ENCODE results near the gene TOMM5.

Gene TOMM5

DNA sequence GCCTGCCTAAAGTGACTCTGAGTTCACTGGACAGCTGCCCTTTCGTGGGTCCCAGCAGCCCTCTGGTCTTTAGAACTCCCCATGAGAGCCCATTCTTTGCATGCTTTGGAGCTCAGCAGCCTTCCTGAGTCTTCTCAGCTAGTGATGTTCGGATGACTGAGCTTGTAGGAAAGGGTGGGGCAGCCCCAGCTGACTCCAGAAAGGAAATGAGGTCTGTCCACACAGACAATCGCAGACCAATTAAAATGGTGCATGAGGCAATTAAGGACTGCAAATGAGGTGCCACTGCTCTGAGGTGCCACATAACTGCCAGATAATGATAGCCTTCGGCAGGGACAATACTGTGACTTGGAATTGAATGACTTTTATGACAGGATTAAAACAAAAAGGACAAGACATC is 25.4 kb upstream of the TOMM5 start:
- Histone ChIP-seq H2AFZ (no peak overlapping the region), H3K36me3 (ENCODE audit: control insufficient read depth, insufficient read depth, low read length) (no peaks in the 10 kb centered on the region), H3K9me3 (ENCODE audit: control insufficient read depth, low read length) (no peaks in the 10 kb centered on the region), H3K4me1 (no peaks in the 10 kb centered on the region), H3K9ac (no peak overlapping the region), H3K4me3 (ENCODE audit: low read depth, low read length) (no peak overlapping the region), H3K27me3 (ENCODE audit: control insufficient read depth, insufficient read depth, low read length) (no peaks in the 10 kb centered on the region), H3K27ac (no peak overlapping the region), H3K4me2 (ENCODE audit: low read length) (no peak overlapping the region), H3K79me2 (no peaks in the 10 kb centered on the region)
- TF ChIP-seq, protein P1, sequence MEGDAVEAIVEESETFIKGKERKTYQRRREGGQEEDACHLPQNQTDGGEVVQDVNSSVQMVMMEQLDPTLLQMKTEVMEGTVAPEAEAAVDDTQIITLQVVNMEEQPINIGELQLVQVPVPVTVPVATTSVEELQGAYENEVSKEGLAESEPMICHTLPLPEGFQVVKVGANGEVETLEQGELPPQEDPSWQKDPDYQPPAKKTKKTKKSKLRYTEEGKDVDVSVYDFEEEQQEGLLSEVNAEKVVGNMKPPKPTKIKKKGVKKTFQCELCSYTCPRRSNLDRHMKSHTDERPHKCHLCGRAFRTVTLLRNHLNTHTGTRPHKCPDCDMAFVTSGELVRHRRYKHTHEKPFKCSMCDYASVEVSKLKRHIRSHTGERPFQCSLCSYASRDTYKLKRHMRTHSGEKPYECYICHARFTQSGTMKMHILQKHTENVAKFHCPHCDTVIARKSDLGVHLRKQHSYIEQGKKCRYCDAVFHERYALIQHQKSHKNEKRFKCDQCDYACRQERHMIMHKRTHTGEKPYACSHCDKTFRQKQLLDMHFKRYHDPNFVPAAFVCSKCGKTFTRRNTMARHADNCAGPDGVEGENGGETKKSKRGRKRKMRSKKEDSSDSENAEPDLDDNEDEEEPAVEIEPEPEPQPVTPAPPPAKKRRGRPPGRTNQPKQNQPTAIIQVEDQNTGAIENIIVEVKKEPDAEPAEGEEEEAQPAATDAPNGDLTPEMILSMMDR (IDR thresholded peaks at IDR 0.05), result no peak

DNA sequence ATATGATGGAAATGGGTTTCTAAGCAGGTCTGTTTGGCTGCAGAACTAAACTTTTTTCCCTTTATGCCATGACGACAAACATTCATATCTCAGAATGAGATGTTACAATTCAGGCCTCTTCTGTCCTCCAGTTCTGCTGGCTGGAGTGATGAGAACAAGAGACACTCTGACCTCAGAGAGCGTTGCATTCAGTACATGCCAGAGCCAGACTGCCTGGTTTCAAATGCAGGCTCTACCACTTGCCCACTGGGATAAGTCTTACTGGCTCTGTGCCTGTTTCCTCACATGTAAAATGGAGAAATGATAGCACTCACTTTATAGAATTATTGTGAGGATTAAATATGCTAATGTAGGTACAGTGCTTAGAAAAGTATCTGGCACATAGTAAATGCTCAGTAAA is 24.8 kb upstream of the TOMM5 start:
- H3K27ac ChIP-seq, result no peak overlapping the region
- no peak overlapping the region for H3K4me3 ChIP-seq (ENCODE audit: low read depth, low read length)
- H3K27me3 ChIP-seq (ENCODE audit: control insufficient read depth, insufficient read depth, low read length), result no peaks in the 10 kb centered on the region
- H3K9me3 ChIP-seq (ENCODE audit: control insufficient read depth, low read length), result no peaks in the 10 kb centered on the region
- H3K36me3 ChIP-seq (ENCODE audit: control insufficient read depth, insufficient read depth, low read length), result no peaks in the 10 kb centered on the region
- no peaks in the 10 kb centered on the region for H3K79me2 ChIP-seq
- H3K4me2 ChIP-seq (ENCODE audit: low read length), result no peak overlapping the region
- TF ChIP-seq, protein P1 (IDR thresholded peaks at IDR 0.05), result no peak
- no peak overlapping the region for H2AFZ ChIP-seq
- no peaks in the 10 kb centered on the region for H3K4me1 ChIP-seq
- no peak overlapping the region for H3K9ac ChIP-seq

DNA sequence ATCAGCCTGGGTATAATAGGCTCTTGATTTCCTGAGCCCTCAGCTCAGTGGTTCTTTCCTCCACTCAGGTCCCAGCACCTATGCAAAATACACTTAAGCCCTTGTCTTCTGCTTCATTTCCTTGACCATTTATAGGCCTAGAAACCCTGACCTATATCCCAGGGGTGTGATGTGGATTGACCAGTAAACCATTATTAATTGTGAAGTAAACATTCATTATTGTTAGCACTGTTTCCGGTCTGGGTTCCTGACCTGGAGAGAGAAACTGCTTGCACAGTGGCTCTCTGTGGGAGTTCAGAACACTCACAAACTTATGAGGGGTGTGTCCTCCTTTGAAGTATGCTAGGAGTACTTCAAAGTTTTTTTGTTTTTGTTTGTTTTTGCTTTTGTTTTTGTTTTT is 19.6 kb upstream of the TOMM5 start:
- Histone ChIP-seq H3K79me2 (no peaks in the 10 kb centered on the region), H3K4me2 (ENCODE audit: low read length) (no peak overlapping the region), H3K9me3 (ENCODE audit: control insufficient read depth, low read length) (no peaks in the 10 kb centered on the region), H3K36me3 (ENCODE audit: control insufficient read depth, insufficient read depth, low read length) (no peaks in the 10 kb centered on the region), H3K4me1 (no peaks in the 10 kb centered on the region), H3K4me3 (ENCODE audit: low read depth, low read length) (no peak overlapping the region), H3K27me3 (ENCODE audit: control insufficient read depth, insufficient read depth, low read length) (no peaks in the 10 kb centered on the region), H3K9ac (no peak overlapping the region), H2AFZ (no peak overlapping the region), H3K27ac (no peak overlapping the region)
- TF ChIP-seq, protein P1 (IDR thresholded peaks at IDR 0.05), result no peak

DNA sequence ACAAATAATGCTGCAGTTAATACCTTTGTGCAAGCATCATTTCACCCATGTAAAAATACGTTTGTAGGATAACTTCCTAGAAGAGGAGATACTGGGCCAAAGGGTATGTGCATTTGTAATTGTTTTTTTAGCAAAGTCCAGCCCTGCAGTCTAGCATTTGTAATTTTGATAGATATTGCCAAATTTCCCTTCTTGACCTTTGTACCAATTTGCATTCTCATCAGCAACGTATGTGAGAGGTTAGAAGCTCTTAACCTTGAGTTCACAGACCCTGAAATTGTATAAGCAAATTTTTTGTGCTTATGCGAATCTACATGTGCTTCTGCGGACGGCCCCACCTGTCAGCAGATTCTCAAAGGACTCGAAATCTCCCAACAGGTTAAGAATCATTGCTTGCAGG is 18.6 kb upstream of the TOMM5 start:
- Histone ChIP-seq H3K4me1 (no peaks in the 10 kb centered on the region), H3K27ac (no peak overlapping the region), H3K4me2 (ENCODE audit: low read length) (no peak overlapping the region), H3K27me3 (ENCODE audit: control insufficient read depth, insufficient read depth, low read length) (no peaks in the 10 kb centered on the region), H3K4me3 (ENCODE audit: low read depth, low read length) (no peak overlapping the region), H3K79me2 (no peaks in the 10 kb centered on the region), H3K36me3 (ENCODE audit: control insufficient read depth, insufficient read depth, low read length) (no peaks in the 10 kb centered on the region), H3K9ac (no peak overlapping the region), H2AFZ (no peak overlapping the region), H3K9me3 (ENCODE audit: control insufficient read depth, low read length) (no peaks in the 10 kb centered on the region)
- TF ChIP-seq, protein P1 (IDR thresholded peaks at IDR 0.05), result no peak

DNA sequence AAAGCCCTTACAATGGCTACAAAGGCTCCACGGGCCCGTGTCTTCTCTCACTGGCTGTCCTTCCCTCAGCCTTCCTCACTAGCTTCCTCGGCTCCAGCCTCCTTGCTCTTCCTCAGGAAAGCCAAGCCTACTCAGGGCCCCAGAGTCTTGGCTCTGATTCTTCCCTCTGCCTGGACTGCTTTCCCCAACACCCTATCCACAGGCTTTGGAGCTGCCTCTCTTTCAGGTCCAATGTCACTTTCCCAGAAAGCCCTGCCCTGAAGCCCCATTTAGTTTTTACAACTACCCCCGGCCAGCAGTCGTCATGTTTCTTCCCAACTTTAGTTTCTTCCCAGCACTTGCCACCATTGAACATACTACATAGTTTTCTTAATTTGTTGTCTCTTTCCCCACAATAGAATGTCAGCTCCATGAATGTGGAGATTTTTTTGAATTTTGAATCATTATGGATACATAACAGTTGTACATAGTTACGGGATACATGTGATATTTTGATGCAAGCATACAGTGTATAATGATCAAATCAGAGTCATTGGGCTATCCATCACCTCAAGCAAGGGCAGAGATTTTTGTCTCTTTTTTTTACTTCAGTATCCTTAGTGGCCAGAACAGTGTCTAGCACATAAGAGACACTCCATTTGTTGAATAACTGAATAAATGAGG is 17.5 kb upstream of the TOMM5 start:
- Histone ChIP-seq H3K4me1 (no peaks in the 10 kb centered on the region), H3K79me2 (no peaks in the 10 kb centered on the region), H2AFZ (no peak overlapping the region), H3K9me3 (ENCODE audit: control insufficient read depth, low read length) (no peaks in the 10 kb centered on the region), H3K27ac (no peak overlapping the region), H3K4me3 (ENCODE audit: low read depth, low read length) (no peak overlapping the region), H3K9ac (no peak overlapping the region), H3K36me3 (ENCODE audit: control insufficient read depth, insufficient read depth, low read length) (no peaks in the 10 kb centered on the region), H3K4me2 (ENCODE audit: low read length) (no peak overlapping the region), H3K27me3 (ENCODE audit: control insufficient read depth, insufficient read depth, low read length) (no peaks in the 10 kb centered on the region)
- TF ChIP-seq, protein P1 (IDR thresholded peaks at IDR 0.05), result no peak

Data from parathyroid adenoma (tissue), 2 donors.